NCI-H748 (cell line): ENCODE measurements around the gene IRF2BPL.
A peak's percentile ranks its signal among the peaks of the same experiment; 100 is the strongest.

Experiments used
- DNase-seq: peaks from one replicate; lab custom pipeline; 2025; ENCODE audit not compliant: unreplicated experiment; lab: John Stamatoyannopoulos, UW

Gene IRF2BPL

DNA sequence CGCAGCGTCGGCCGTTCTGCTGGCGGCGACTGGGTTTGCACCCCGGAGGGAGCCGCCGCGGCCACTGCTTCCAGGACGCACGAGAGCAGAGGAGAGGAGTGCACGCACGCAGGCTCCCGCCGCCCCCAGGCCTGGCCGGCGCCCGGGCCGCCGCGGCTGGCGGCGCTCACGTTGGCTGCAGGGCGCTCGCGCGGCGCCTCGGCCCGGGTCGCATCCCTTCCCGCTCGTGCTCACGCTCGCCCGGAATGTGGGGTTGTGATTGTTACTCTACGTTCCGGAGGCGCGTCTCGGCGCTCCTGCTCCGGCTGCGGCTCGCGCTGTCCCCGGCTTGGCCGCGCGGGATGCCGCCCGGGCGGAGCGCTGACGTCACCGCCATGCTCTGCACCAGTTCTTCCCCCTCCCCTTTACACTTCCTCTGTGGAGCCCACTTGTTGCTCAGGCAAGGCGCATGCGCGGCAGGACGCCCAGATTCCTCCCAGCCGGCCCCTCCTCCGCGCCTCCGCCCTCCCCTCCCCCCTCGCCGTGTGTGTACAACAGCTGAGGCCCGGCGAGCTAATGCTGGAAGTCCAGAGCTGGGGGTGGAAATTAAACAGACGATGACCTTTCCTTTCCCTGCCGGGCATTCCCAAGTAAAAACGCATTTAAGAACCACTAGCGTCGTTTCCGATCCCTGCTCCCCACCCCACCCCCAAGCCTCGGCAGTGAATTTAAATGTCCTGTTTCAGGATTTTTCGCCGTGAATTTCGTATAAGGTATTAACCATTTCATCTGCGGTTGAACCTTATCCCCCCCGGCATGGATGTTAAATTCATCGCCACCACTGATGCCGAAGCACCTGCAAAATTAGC, at the start of gene IRF2BPL:
Gene IRF2BPL (minus strand): TSS at position 325 of the 848 bp plus-strand sequence. CDS start 916 bp downstream, outside the sequence.
- DNase-seq = peak; percentile 98

GRCh38 chr14:77077040-77077439, 48.5 kb upstream of the IRF2BPL start:
- no peak for DNase-seq

DNA sequence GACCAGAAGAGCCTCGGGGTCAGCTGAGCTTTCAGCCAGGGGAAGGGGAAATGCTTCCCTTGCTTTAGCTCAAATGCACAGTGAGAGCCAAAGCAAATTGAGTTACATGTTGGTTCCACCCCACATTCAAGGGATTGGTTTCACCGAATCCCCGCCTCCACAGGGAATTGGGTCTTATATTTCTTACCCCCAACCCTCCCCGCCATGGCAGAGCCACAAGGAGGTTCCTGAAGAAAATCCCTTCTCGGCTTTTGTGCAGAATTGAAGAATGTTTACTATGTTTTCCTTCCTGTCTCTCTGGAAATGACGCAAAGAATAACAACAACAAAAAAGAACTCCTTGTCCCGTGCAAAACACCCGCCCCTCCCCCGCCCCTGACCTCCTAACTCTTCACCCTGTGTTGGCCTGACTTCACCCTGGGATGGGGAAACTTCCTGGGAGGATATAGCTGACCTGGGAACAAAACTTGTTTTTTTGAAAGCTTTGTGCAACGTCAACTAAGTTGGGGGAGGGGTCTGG, 47.7 kb upstream of the IRF2BPL start:
- no peak for DNase-seq

GRCh38 chr14:77074969-77075368, 46.5 kb upstream of the IRF2BPL start:
- no peak for DNase-seq

GRCh38 chr14:77071938-77072388, 43.5 kb upstream of the IRF2BPL start:
- DNase-seq = no peak

DNA sequence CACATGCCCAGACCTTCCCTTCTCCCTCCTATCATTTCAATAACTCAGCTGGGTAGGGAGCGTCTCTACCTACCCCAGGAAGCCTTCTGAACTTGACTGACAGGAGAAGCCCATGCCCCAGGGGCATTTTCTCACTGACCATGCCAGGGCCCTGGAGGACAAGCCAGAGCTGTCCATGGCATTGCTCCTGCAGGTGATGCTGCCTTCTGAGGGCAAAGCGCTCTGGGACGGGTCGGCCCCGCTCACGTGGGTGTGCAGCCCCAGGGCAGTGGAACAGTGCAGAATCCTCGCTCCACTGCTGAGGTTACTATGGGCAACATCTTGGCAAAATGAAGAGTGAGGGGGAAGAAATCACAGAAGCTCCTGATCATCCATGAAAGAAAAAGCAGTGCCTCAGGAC, 41.0 kb upstream of the IRF2BPL start:
- DNase-seq = no peak

- DNase-seq = no peak
Observed at GRCh38 chr14:77068517-77069200, 40.2 kb upstream of the IRF2BPL start.

DNA sequence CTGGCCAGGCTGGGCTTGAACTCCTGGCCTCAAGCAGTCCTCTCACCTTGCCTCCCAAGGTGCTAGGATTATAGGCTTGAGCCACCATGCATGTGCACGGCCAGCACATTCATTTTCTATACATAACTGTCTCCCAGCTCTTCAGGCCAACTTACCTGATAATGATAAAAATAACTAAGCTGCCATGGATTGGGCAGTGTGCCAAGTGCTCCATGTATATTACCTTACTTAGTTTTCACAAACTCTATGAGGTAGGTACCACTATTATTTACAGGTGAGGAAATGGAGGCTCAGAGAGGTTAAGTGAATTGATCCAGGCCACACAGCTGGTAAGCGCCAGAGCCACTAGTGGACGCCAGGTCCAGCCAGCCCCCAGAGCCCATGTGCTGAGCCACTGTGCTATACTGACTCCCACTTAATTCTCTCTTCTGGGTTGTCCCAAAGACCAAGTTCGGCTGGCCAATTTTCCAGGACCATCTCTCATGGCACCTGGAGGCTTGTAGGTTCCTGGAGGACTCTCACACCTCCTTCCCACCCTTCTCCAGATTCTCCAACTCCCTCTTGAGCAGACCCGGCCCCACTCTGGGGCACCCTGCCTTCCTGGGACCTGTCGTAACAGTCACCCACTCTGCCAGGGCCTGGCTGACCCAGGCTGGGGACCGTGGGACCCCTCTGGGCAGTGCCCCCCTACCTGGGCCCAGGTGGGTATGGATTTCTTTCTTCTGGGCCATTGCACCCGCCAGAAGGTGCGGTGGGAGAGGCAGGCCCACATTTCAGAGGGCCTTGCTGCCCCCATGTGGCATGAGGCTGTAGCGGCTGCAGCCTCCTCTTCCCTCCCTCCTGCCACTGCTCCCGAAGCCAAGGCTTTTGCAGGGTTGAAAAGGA, 39.4 kb upstream of the IRF2BPL start:
- peak; percentile 82 for DNase-seq

- DNase-seq = no peak
Observed at GRCh38 chr14:77066578-77067172, 38.2 kb upstream of the IRF2BPL start.

DNA sequence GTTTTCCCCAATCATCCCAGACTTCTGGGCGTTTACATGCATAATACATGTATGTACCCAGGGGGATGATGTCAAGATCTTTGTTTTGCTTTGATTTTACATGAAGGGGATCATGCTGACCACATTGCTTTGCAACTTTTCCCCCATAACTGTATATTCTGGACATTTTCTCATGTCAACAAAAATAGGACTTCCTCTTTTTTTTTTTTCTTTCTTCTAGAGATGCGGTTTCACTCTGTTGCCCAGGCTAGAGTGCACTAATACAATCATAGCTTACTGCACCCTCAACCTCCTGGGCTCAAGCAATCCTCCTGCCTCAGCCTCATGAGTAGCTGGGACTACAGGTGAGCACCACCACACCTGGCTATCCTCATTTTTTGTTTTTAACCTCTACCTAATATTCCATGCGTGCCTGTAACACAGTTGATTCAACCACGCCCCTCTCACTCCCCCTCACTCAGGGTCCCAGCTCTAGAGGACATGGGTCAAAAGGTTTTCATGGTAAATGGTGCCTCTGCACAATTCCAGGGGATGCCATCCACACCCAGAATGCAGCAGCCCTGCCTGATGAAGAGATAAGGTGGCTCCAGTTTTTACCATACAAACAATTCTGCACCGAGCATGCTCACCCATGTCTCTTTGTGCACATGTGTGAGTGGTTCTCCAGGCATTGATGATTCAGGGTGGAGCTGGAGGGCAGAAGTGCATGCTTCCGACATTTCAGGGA, 37.5 kb upstream of the IRF2BPL start:
- DNase-seq = no peak

- no peak for DNase-seq
Observed at GRCh38 chr14:77064521-77065178, 36.1 kb upstream of the IRF2BPL start.

GRCh38 chr14:77063571-77064171, 35.2 kb upstream of the IRF2BPL start:
- DNase-seq = no peak

GRCh38 chr14:77062261-77062660, 33.8 kb upstream of the IRF2BPL start:
- peak; percentile 60 for DNase-seq

- no peak for DNase-seq
Observed at GRCh38 chr14:77061630-77062257, 33.2 kb upstream of the IRF2BPL start.

DNA sequence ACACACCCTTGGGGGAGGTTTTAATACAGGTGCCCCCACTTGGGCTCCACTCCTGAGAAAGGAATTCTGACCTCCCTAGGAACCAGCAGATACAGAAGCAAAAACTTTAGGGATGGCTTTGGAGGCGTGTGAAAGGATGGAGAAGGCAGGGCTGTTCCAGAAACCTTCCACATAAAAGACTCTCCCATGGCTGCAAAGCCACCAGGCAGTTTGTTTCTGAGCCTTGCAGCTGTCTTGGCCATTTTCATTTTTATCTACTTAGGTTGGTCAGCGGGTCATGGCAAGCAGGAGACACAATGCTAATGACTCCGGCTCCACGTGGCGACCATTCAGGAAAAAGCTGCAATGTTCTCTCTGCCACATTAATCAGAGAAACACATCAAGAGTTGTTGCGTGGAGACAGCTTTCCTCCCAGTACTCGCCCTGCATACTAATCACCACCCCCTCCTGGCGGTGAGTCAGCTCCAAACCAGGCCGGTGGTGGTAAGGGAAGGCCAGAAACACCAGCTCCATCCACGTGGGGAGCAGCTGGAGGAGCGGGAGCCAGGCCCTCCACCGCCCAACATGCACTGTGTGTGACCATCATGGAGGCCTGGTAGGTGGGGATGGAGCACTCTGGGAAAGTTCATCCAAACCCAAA, 30.9 kb upstream of the IRF2BPL start:
- no peak for DNase-seq

GRCh38 chr14:77058785-77059184, 30.3 kb upstream of the IRF2BPL start:
- no peak for DNase-seq

DNA sequence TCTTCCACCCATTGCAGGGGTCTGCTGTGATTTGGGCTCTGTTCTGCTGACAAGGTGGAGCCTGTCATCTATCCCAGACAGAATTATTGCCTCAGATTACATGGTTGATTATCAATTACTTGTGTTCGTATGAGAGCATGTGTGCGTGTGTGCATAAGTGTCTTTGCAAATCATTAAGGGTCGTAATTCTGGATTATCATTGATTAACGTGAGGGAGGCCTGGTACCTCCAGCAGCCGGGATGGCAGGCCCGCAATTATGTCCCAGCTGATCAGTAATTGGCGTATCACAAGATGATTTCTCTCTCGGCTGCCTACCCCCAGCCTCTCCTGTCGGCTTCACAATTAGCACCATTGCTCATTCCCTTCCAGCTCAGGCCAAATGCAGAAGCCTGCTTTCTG, 29.6 kb upstream of the IRF2BPL start:
- no peak for DNase-seq

- no peak for DNase-seq
Observed at GRCh38 chr14:77055981-77056380, 27.5 kb upstream of the IRF2BPL start.
